GM12874 (cell line): ENCODE measurements around the gene UGGT2.

Source experiments
- CTCF ChIP-seq: IDR thresholded peaks from 2 replicates; pipeline ENCODE4 v1.5.1; 2011; ENCODE audit warnings: low read depth, mild to moderate bottlenecking, control low read depth, low read length, moderate library complexity; ENCODE audit not compliant: insufficient read depth

The UGGT2 gene

DNA sequence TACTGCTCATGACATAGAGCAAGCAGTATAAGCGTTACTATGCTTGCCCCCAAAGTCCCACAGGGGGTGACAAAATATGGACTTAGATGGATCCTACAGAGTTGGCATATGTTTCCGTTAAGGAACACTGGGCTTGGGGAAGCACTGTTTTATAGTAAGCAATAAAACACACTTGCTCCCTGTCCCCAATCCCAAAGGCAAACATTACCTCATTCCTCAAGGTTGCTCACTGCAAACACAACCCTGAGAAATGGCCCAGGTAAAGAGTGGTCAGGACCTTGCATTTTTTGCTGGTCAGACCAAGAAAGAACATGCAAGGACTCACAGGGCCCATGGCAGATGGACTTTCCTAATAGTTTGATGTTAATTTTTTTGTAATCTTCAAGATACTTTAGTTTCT, 32.3 kb downstream of the UGGT2 start:
- TF ChIP-seq CTCF = no peak

GRCh38 chr13:96020155-96020575, 33.0 kb downstream of the UGGT2 start:
- peak; percentile 48; the same call in 1 of the 2 replicates for TF ChIP-seq CTCF

GRCh38 chr13:96018135-96018534, 35.1 kb downstream of the UGGT2 start:
- no peak for TF ChIP-seq CTCF

- TF ChIP-seq CTCF = no peak
Measured at GRCh38 chr13:96011291-96011872, 41.8 kb downstream of the UGGT2 start.

DNA sequence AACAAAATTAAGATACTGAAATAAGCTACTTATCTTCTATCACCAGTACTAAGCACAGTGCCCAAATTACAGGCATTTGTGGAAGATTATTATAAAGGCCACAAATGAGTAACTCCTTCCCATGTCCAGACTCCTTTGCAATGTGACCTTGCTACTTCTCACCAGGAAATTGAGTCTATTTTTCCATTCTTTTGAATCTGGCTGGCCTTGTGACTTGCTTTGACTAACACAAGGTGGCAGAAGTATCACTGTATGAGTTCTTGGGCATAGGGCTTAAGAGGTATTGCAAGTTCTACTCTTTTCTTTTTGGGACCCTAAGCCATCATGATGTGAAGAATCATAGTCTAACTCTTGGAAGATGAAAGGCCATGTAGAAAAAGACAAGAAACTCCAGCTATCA, 49.9 kb downstream of the UGGT2 start:
- TF ChIP-seq CTCF = 0 out of 2 replicates have a peak, but pooled peaks have one; percentile 3

DNA sequence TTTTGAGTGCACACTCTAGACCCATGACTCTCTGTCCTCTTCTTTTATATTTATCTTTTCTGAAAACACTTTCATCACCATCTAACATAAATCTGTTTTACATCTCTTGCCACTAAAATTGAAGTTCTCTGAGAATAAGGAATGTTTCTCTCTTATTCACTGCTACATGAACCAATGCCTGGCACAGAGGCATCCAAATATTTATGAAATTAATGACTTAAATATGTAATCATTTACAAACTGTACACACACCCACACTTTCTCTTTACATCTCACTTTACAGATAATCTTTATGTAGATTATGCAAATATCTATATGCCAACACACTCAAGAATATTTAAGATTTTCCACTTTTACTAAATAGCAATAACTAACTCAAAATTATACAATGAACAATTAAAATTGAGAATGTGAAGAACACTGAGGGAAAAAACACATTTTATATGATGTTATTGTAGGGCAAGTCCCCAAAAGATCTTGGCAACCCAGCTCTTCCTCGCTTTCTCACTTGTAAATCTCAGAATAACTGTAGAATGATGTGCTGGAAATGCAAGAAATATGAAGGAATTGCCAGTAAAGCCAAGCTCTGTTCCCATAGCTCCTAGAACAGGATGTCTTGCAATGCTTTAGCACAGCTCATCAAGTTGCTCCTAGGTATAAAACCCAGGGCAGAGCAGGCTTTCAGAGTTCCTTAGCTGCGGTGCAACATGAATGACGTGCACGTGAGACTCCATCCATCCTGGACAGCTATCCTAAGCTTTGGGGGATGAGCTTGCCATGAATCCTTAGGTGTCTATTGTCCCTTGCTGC, 50.7 kb downstream of the UGGT2 start:
- TF ChIP-seq CTCF = no peak

DNA sequence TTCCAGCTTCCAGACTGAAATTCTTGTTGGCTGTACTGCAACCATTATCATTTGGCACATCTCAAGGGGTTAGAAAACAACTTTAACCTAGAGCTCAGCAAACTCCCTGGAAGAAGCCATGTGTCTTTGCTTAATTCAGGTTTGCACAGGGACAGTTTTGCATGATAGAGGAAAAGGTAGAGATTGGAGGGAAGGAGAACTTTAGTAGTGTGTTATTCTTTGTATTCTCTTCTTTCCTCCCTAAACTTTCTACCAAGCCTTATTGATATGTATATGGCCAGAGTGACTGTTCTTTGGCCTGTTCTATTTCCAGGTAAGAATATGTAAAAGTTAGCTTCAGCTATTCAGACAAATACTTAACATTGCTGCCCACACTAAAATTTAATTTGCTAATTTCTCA, 53.1 kb downstream of the UGGT2 start:
- TF ChIP-seq CTCF = no peak
